Activated CD4-positive, alpha-beta T cell treated with anti-CD3 and anti-CD28 coated beads for 36 hours (primary cell): ENCODE measurements around the gene NTRK3. TPM values are rescaled to one million over a fixed set of nuclear protein-coding genes. Genes with fewer than 3 reads are reported as not detected.

Experiments used
- ATAC-seq: fragments of 200-7000 bp; cut with Tn5 transposase; one replicate; pipeline ENCODE4 v1.10.0; 2021; ENCODE audit warnings: mild to moderate bottlenecking, moderate library complexity
- CTCF ChIA-PET: fragments of 350-600 bp; sonication (Branson Sonifier 250); formaldehyde crosslinking; loops from one replicate; lab custom pipeline; 2021; ENCODE audit warnings: antibody characterized with exemption; lab: Charles Lee
- POLR2A ChIA-PET: fragments of 350-600 bp; sonication (Branson Sonifier 250); formaldehyde crosslinking; loops from one replicate; lab custom pipeline; 2021; ENCODE audit warnings: antibody characterized with exemption, inconsistent platforms; lab: Charles Lee
- DNase-seq: peaks from one replicate; pipeline ENCODE4 v3.0.0-alpha.2; 2020
- H3K27ac Mint-ChIP-seq: one replicate; pipeline ENCODE4 v1.8.0; 2021; ENCODE audit warnings: mixed read lengths
- H3K27me3 Mint-ChIP-seq: one replicate; pipeline ENCODE4 v1.8.0; 2021; ENCODE audit warnings: mixed read lengths
- H3K36me3 Mint-ChIP-seq: one replicate; pipeline ENCODE4 v1.8.0; 2021; ENCODE audit warnings: low read depth, mixed read lengths
- H3K4me1 Mint-ChIP-seq: one replicate; pipeline ENCODE4 v1.8.0; 2021; ENCODE audit warnings: mixed read lengths
- H3K4me3 Mint-ChIP-seq: one replicate; pipeline ENCODE4 v1.8.0; 2021; ENCODE audit warnings: mild to moderate bottlenecking, moderate library complexity, mixed read lengths
- H3K9me3 Mint-ChIP-seq: one replicate; pipeline ENCODE4 v1.8.0; 2021; ENCODE audit warnings: low read depth, mixed read lengths
- intact Hi-C, 2 experiments: fragments of 100-400 bp; cut with DNase I in 1 of 2; cut with micrococcal nuclease in 1 of 2; formaldehyde crosslinking; loops; one replicate each; pipeline versions ENCODE4 v1.14.2 to v1.15.1; 2022 to 2024; cut with DNase I, micrococcal nuclease
- total RNA-seq, 2 experiments: library from RNA; stranded (reverse); gene quantifications; one replicate each; pipeline ENCODE4 v1.2.3, GENCODE V29; 2021

The NTRK3 gene
- total RNA-seq, 2 experiments from 2014 or later, result 0.78 to 0.88 TPM

- intact Hi-C loops, result no loop called here
- no peak for DNase-seq
- CTCF ChIA-PET, result interaction anchor here (0.6 kb wide), 1 partner anchor 114 kb away, joined by 3 read pairs; no protein-coding TSS in a partner anchor
- Mint-ChIP-seq H3K27me3 (peaks cover 4% of the 10 kb centered on the region), H3K27ac (no peak overlapping the region), H3K9me3 (no peaks in the 10 kb centered on the region), H3K36me3 (no peaks in the 10 kb centered on the region), H3K4me3 (no peak overlapping the region), H3K4me1 (no peaks in the 10 kb centered on the region)
- no peak for ATAC-seq
- POLR2A ChIA-PET, result no interaction called here
These were observed 427.0 kb downstream of the NTRK3 start for GRCh38 chr15:87829332-87830050.

- Mint-ChIP-seq H3K27me3 (peaks cover 4% of the 10 kb centered on the region), H3K36me3 (no peaks in the 10 kb centered on the region), H3K4me3 (no peak overlapping the region), H3K27ac (no peak overlapping the region), H3K4me1 (no peaks in the 10 kb centered on the region), H3K9me3 (no peaks in the 10 kb centered on the region)
- no peak for ATAC-seq
- no peak for DNase-seq
- CTCF ChIA-PET, result interaction anchor here (0.8 kb wide), 1 partner anchor 12 kb away, joined by 3 read pairs; no protein-coding TSS in a partner anchor
- intact Hi-C loops, result no loop called here
- POLR2A ChIA-PET, result no interaction called here
These were observed 427.9 kb downstream of the NTRK3 start for GRCh38 chr15:87828608-87829007.

DNA sequence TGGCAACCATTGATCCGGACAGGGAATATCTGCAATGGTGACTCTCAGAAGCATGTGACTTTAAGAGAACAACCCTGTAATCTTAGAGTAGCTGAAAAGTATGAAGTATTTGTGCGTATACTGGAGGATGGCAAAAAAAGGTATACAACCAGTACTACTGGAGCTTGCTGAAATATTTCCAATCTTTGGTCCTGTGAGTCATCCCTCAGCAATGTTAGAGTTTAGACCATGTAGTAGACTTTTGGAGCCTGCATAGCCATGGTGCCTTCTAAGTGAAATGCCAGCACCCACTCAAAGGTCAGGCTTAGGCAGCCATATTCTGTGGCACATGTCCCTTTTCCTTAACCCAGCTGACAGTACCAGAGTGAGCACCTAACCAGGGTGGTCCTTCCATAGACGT lies 429.4 kb downstream of the NTRK3 start:
- H3K9me3 Mint-ChIP-seq, result no peaks in the 10 kb centered on the region
- H3K27ac Mint-ChIP-seq, result no peak overlapping the region
- no peak overlapping the region for H3K4me3 Mint-ChIP-seq
- H3K27me3 Mint-ChIP-seq, result peaks cover 2% of the 10 kb centered on the region
- intact Hi-C loops, result no loop called here
- no peaks in the 10 kb centered on the region for H3K36me3 Mint-ChIP-seq
- ChIA-PET POLR2A (no interaction called here), CTCF (no interaction called here)
- DNase-seq (no peak), ATAC-seq (no peak)
- H3K4me1 Mint-ChIP-seq, result no peaks in the 10 kb centered on the region

DNA sequence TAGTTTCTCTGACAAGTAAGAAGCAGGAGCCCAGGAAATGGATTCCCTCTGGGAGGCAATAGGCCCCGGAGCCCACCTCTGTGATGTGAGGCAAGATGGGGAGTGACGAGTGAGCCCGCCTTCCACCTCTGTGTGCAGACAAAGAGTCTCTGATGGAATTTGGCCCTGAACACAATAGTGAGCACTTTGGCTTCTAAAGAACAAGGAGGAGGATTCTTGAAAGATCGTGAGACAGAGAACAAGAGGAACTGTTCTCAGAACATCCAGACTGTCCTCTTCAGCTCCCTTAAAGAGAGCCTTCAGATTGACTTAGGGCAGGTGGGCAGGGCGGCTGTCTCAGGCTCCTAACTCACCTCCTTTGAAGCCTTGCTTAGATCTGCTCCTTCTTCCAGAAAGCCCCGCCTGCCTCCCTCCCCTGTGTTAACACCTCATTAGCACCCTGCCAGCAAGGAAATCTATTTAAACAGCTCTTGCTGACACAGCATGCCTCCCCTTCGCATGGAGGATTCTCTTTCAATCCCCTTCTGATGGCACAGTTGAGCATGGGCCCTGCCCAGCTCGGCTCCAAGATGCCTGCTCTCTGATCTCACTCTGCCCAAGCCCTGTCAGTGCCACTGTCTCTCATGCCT lies 430.3 kb downstream of the NTRK3 start:
- ATAC-seq (no peak), DNase-seq (no peak)
- Mint-ChIP-seq H3K4me3 (no peak overlapping the region), H3K9me3 (no peaks in the 10 kb centered on the region), H3K4me1 (no peaks in the 10 kb centered on the region), H3K27ac (no peak overlapping the region), H3K36me3 (no peaks in the 10 kb centered on the region), H3K27me3 (peaks cover 2% of the 10 kb centered on the region)
- ChIA-PET POLR2A (no interaction called here), CTCF (no interaction called here)
- intact Hi-C loops, result no loop called here

GRCh38 chr15:87818756-87819155 lies 437.8 kb downstream of the NTRK3 start:
- intact Hi-C loops, result no loop called here
- H3K4me1 Mint-ChIP-seq, result no peaks in the 10 kb centered on the region
- POLR2A ChIA-PET, result no interaction called here

DNA sequence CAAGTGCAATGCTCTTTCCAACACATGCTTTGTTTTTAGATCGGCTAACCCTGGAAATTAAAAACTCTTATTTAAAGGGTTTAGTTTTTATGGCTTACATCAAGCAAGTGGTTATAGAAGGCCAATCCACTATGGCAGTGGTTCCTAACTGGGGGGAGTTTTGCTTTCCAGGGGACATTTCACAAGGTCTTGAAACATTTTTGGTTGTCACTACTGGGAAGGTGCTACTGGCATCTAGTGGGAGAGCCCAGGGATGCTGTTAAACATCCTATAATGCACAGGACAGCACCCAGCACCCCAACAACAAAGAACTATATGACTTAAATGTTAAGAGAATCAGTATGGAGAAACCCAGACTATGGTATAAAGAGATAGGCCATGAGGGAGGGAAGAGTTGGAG lies 439.0 kb downstream of the NTRK3 start:
- intact Hi-C loops, result no loop called here
- DNase-seq (no peak), ATAC-seq (no peak)
- Mint-ChIP-seq H3K9me3 (no peaks in the 10 kb centered on the region), H3K36me3 (no peaks in the 10 kb centered on the region), H3K27ac (no peak overlapping the region), H3K27me3 (no peaks in the 10 kb centered on the region), H3K4me1 (no peaks in the 10 kb centered on the region), H3K4me3 (no peak overlapping the region)
- POLR2A ChIA-PET, result no interaction called here
- CTCF ChIA-PET, result no interaction called here

More at GRCh38 chr15:87818756-87819155, 437.8 kb downstream of the NTRK3 start:
- no peaks in the 10 kb centered on the region for H3K27me3 Mint-ChIP-seq
- no peak for DNase-seq
- no peaks in the 10 kb centered on the region for H3K9me3 Mint-ChIP-seq
- no peak for ATAC-seq
- H3K27ac Mint-ChIP-seq, result no peak overlapping the region
- H3K36me3 Mint-ChIP-seq, result no peaks in the 10 kb centered on the region
- CTCF ChIA-PET, result no interaction called here
- H3K4me3 Mint-ChIP-seq, result no peak overlapping the region

- Mint-ChIP-seq H3K4me3 (no peak overlapping the region), H3K27ac (no peak overlapping the region), H3K9me3 (no peaks in the 10 kb centered on the region), H3K4me1 (no peaks in the 10 kb centered on the region), H3K36me3 (no peaks in the 10 kb centered on the region), H3K27me3 (no peaks in the 10 kb centered on the region)
- no peak for ATAC-seq
- ChIA-PET CTCF (no interaction called here), POLR2A (no interaction called here)
- no peak for DNase-seq
- intact Hi-C loops, result no loop called here
These were observed 439.7 kb downstream of the NTRK3 start for GRCh38 chr15:87816811-87817210.

GRCh38 chr15:87816016-87816415 lies 440.5 kb downstream of the NTRK3 start:
- Mint-ChIP-seq H3K4me3 (no peak overlapping the region), H3K36me3 (no peaks in the 10 kb centered on the region), H3K27me3 (no peaks in the 10 kb centered on the region), H3K27ac (no peak overlapping the region), H3K9me3 (no peaks in the 10 kb centered on the region), H3K4me1 (no peaks in the 10 kb centered on the region)
- ChIA-PET CTCF (no interaction called here), POLR2A (interaction anchor here (0.6 kb wide), 1 partner anchor 258 kb away, joined by 3 read pairs; no protein-coding TSS in a partner anchor)
- intact Hi-C loops, result no loop called here
- DNase-seq, result no peak
- no peak for ATAC-seq

Other genes starting within 250 kb of the NTRK3 start
- 10 to 100 TPM; 31.0 to 35.6 TPM for gene MRPL46, start 210.6 kb upstream of the NTRK3 start, total RNA-seq
- gene MRPS11, start 211.0 kb upstream of the NTRK3 start, total RNA-seq, result 10 to 100 TPM; 58.3 to 67.1 TPM